ENCODE measurements around the gene TMEM139. TPM values are rescaled to one million over a fixed set of nuclear protein-coding genes. Genes with fewer than 3 reads are reported as not detected.

TMEM139 gene
- total RNA-seq, 4 donors from 2014 or later: 2.1 to 12.0 (median 6.4) TPM

- TF ChIP-seq POLR2A (IDR thresholded peaks at IDR 0.05) (no peak), EP300 (IDR thresholded peaks at IDR 0.05) (no peak), CTCF (IDR thresholded peaks at IDR 0.05) (no peak)
- Histone ChIP-seq H3K9me3 (no peaks in the 10 kb centered on the region), H3K27ac (no peak overlapping the region), H3K27me3 (no peaks in the 10 kb centered on the region), H3K4me3 (no peak overlapping the region), H3K4me1 (peaks cover 0 to 10% (median 0%) of the 10 kb centered on the region in 4 donors), H3K36me3 (peaks cover 0 to 14% (median 0%) of the 10 kb centered on the region in 3 donors)
- DNase-seq (ENCODE audit: low spot score in 2 of 2): no peak
Observed at GRCh38 chr7:143314127-143314526, 29.4 kb downstream of the TMEM139 start.

GRCh38 chr7:143315776-143316175, 31.0 kb downstream of the TMEM139 start, which contains the start of gene CLCN1:
Gene CLCN1 (plus strand): TSS chr7:143316111. CDS start chr7:143316213, 102 bp downstream.
- Histone ChIP-seq H3K27me3 (no peaks in the 10 kb centered on the region), H3K4me1 (peaks cover 0 to 10% (median 0%) of the 10 kb centered on the region in 4 donors), H3K36me3 (no peaks in the 10 kb centered on the region), H3K27ac (no peak within 1 kb of the TSS), H3K4me3 (no peak within 1 kb of the TSS), H3K9me3 (no peaks in the 10 kb centered on the region)
- no peak for TF ChIP-seq EP300 (IDR thresholded peaks at IDR 0.05)
- no peak for TF ChIP-seq POLR2A (IDR thresholded peaks at IDR 0.05)
- TF ChIP-seq CTCF (IDR thresholded peaks at IDR 0.05): no peak
- WGBS, 2 donors: 75 to 89% methylated on average over 5 of the region's 5 CpGs
- DNase-seq (ENCODE audit: low spot score in 2 of 2): no peak

GRCh38 chr7:143316492-143316891, 31.7 kb downstream of the TMEM139 start:
- DNase-seq (ENCODE audit: low spot score in 2 of 2): no peak
- Histone ChIP-seq H3K36me3 (no peaks in the 10 kb centered on the region), H3K9me3 (no peaks in the 10 kb centered on the region), H3K4me3 (no peak overlapping the region), H3K27me3 (no peaks in the 10 kb centered on the region), H3K4me1 (peaks cover 0 to 10% (median 0%) of the 10 kb centered on the region in 4 donors), H3K27ac (no peak overlapping the region)
- WGBS, 2 donors: 69 to 79% methylated on average over 4 of the region's 4 CpGs
- TF ChIP-seq EP300 (IDR thresholded peaks at IDR 0.05): no peak
- no peak for TF ChIP-seq POLR2A (IDR thresholded peaks at IDR 0.05)
- TF ChIP-seq CTCF (IDR thresholded peaks at IDR 0.05): no peak

GRCh38 chr7:143318661-143319060, 33.9 kb downstream of the TMEM139 start:
- no peaks in the 10 kb centered on the region for H3K36me3 ChIP-seq
- 16 to 28% methylated on average over 5 of the region's 5 CpGs for WGBS, 2 donors
- TF ChIP-seq CTCF (IDR thresholded peaks at IDR 0.05): no peak
- TF ChIP-seq POLR2A (IDR thresholded peaks at IDR 0.05): no peak
- peak in 1 of 2 donors; percentile 46 for TF ChIP-seq EP300 (IDR thresholded peaks at IDR 0.05)
- H3K4me1 ChIP-seq: peaks cover 0 to 21% (median 0%) of the 10 kb centered on the region in 4 donors
- H3K27ac ChIP-seq: peak overlapping the region in 1 of 4 donors; percentile 32
- H3K27me3 ChIP-seq: no peaks in the 10 kb centered on the region
- peak in 1 of 2 donors; percentile 21 for DNase-seq (ENCODE audit: low spot score in 2 of 2)
- no peak overlapping the region for H3K4me3 ChIP-seq
- H3K9me3 ChIP-seq: no peaks in the 10 kb centered on the region

- Histone ChIP-seq H3K4me3 (no peak overlapping the region), H3K9me3 (no peaks in the 10 kb centered on the region), H3K36me3 (no peaks in the 10 kb centered on the region), H3K27me3 (no peaks in the 10 kb centered on the region), H3K27ac (no peak overlapping the region), H3K4me1 (peaks cover 0 to 24% (median 0%) of the 10 kb centered on the region in 4 donors)
- no peak for TF ChIP-seq POLR2A (IDR thresholded peaks at IDR 0.05)
- no peak for TF ChIP-seq EP300 (IDR thresholded peaks at IDR 0.05)
- no peak for TF ChIP-seq CTCF (IDR thresholded peaks at IDR 0.05)
- DNase-seq (ENCODE audit: low spot score in 2 of 2): no peak
- 68 to 69% methylated on average over 9 of the region's 9 CpGs for WGBS, 2 donors
Observed at GRCh38 chr7:143320620-143321019, 35.9 kb downstream of the TMEM139 start.

Data from tibial nerve (tissue), 4 donors.